DND-41 (cell line): ENCODE results near the gene GDI2.

Experiments
- CTCF ChIP-seq: IDR thresholded peaks from 2 replicates; pipeline ENCODE4 v1.5.1; 2012; ENCODE audit warnings: borderline replicate concordance, low read length, moderate library complexity, mild to moderate bottlenecking; ENCODE audit not compliant: poor library complexity, severe bottlenecking; ENCODE audit errors: extremely low read depth
- EZH2 ChIP-seq: IDR thresholded peaks from 3 replicates; pipeline ENCODE4 v1.6.1; 2012; ENCODE audit warnings: borderline replicate concordance, low read depth, mild to moderate bottlenecking, moderate library complexity, low read length, inconsistent platforms; ENCODE audit not compliant: severe bottlenecking

- TF ChIP-seq CTCF, result no peak
- TF ChIP-seq EZH2, result no peak
These were observed 33.5 kb downstream of the GDI2 start for GRCh38 chr10:5779730-5780129.
